GM18873 (cell line): ENCODE results near the gene IL1RL2.

Experiments
- ATAC-seq: cut with Tn5 transposase; IDR thresholded peaks from one replicate; pipeline ENCODE4 v1.9.1; 2021; ENCODE audit warnings: mild to moderate bottlenecking, moderate library complexity, moderate number of reproducible peaks; ENCODE audit not compliant: unreplicated experiment, low FRiP score

IL1RL2 gene

GRCh38 chr2:102236132-102236531 is 49.3 kb downstream of the IL1RL2 start:
- ATAC-seq = no peak

GRCh38 chr2:102237176-102237575 is 50.4 kb downstream of the IL1RL2 start:
- no peak for ATAC-seq

- no peak for ATAC-seq
Observed at GRCh38 chr2:102238039-102238756, 51.4 kb downstream of the IL1RL2 start.

- ATAC-seq = no peak
Observed at GRCh38 chr2:102238778-102239177, 52.0 kb downstream of the IL1RL2 start.

GRCh38 chr2:102239344-102239743 is 52.5 kb downstream of the IL1RL2 start:
- no peak for ATAC-seq

GRCh38 chr2:102240640-102241370 is 54.0 kb downstream of the IL1RL2 start:
- ATAC-seq = peak; percentile 86

- no peak for ATAC-seq
Observed at GRCh38 chr2:102241616-102242305, 54.9 kb downstream of the IL1RL2 start.

GRCh38 chr2:102245266-102246151 is 58.7 kb downstream of the IL1RL2 start:
- ATAC-seq = no peak

GRCh38 chr2:102250278-102250821 is 63.5 kb downstream of the IL1RL2 start:
- ATAC-seq = no peak

GRCh38 chr2:102251042-102251848 is 64.4 kb downstream of the IL1RL2 start:
- ATAC-seq = no peak

- ATAC-seq = no peak
Observed at GRCh38 chr2:102251849-102252203, 65.0 kb downstream of the IL1RL2 start.

- no peak for ATAC-seq
Observed at GRCh38 chr2:102252236-102252635, 65.4 kb downstream of the IL1RL2 start.

- no peak for ATAC-seq
Observed at GRCh38 chr2:102253140-102253752, 66.4 kb downstream of the IL1RL2 start.

- ATAC-seq = no peak
Observed at GRCh38 chr2:102253753-102254150, 66.9 kb downstream of the IL1RL2 start.

GRCh38 chr2:102256276-102256675 is 69.5 kb downstream of the IL1RL2 start:
- no peak for ATAC-seq

- no peak for ATAC-seq
Observed at GRCh38 chr2:102256874-102257462, 70.1 kb downstream of the IL1RL2 start.

GRCh38 chr2:102258025-102258385 is 71.2 kb downstream of the IL1RL2 start:
- no peak for ATAC-seq

- ATAC-seq = no peak
Observed at GRCh38 chr2:102258386-102259074, 71.7 kb downstream of the IL1RL2 start.
